GM23248 (cell line): ENCODE data around the gene MRPL28. TPM values are rescaled to one million over a fixed set of nuclear protein-coding genes. Genes with fewer than 3 reads are reported as not detected.
"Not testable (repeated sequence)": the region's sequence is repeated elsewhere in the genome, so short reads cannot be mapped to it uniquely, and the experiment has no call there.

Source experiments
- DNase-seq: peaks from one replicate; pipeline ENCODE4 v3.0.0-alpha.2; 2015
- H2AFZ ChIP-seq: fragments of 200-600 bp; sonication (generic); 2 replicates; pipeline ENCODE4 v1.6.1; 2016; ENCODE audit warnings: antibody characterized with exemption
- H3F3A ChIP-seq: fragments of 200-600 bp; sonication (generic); 2 replicates; pipeline ENCODE4 v1.6.1; 2016; ENCODE audit warnings: mild to moderate bottlenecking, antibody characterized with exemption, mixed run types; ENCODE audit not compliant: insufficient read depth
- H3K27ac ChIP-seq: fragments of 200-600 bp; sonication (generic); 2 replicates; pipeline ENCODE4 v1.5.1; 2016; ENCODE audit warnings: mild to moderate bottlenecking
- H3K27me3 ChIP-seq: fragments of 200-600 bp; sonication (generic); replicated peaks from 2 replicates; pipeline ENCODE4 v1.6.1; 2016; ENCODE audit warnings: mild to moderate bottlenecking; ENCODE audit not compliant: insufficient read depth
- H3K36me3 ChIP-seq: fragments of 200-600 bp; sonication (generic); 2 replicates; pipeline ENCODE4 v1.6.1; 2016; ENCODE audit warnings: low read depth, mild to moderate bottlenecking
- H3K4me1 ChIP-seq: fragments of 200-600 bp; sonication (generic); 2 replicates; pipeline ENCODE4 v1.6.1; 2016; ENCODE audit warnings: mild to moderate bottlenecking; ENCODE audit not compliant: insufficient read depth
- H3K4me2 ChIP-seq: fragments of 200-600 bp; sonication (generic); one replicate; pipeline ENCODE4 v1.6.1; 2016; ENCODE audit warnings: mild to moderate bottlenecking; ENCODE audit not compliant: unreplicated experiment
- H3K4me3 ChIP-seq: fragments of 200-600 bp; sonication (generic); 2 replicates; pipeline ENCODE4 v1.5.1; 2016; ENCODE audit warnings: mild to moderate bottlenecking
- H3K79me2 ChIP-seq: fragments of 200-600 bp; sonication (generic); 2 replicates; pipeline ENCODE4 v1.6.1; 2016; ENCODE audit warnings: mild to moderate bottlenecking; ENCODE audit not compliant: insufficient read depth
- H3K9ac ChIP-seq: fragments of 200-600 bp; sonication (generic); 2 replicates; pipeline ENCODE4 v1.6.1; 2016; ENCODE audit warnings: mild to moderate bottlenecking
- H3K9me2 ChIP-seq: fragments of 200-600 bp; sonication (generic); 2 replicates; pipeline ENCODE4 v1.6.1; 2016; ENCODE audit warnings: mixed run types, mild to moderate bottlenecking, moderate library complexity; ENCODE audit not compliant: insufficient read depth
- H3K9me3 ChIP-seq: fragments of 200-600 bp; sonication (generic); one replicate; pipeline ENCODE4 v1.6.1; 2017; ENCODE audit warnings: low read depth
- H4K20me1 ChIP-seq: fragments of 200-600 bp; sonication (generic); 2 replicates; pipeline ENCODE4 v1.6.0; 2016; ENCODE audit not compliant: insufficient read depth
- EZH2 ChIP-seq: fragments of 200-600 bp; sonication (generic); IDR thresholded peaks from 2 replicates; pipeline ENCODE4 v1.6.1; 2018; ENCODE audit warnings: antibody characterized with exemption, mild to moderate bottlenecking; ENCODE audit not compliant: insufficient read depth, poor library complexity, severe bottlenecking
- EZH2phosphoT487 ChIP-seq: fragments of 200-600 bp; sonication (generic); IDR thresholded peaks from 2 replicates; pipeline ENCODE4 v1.6.1; 2018; ENCODE audit warnings: antibody characterized with exemption, moderate library complexity, mild to moderate bottlenecking, low read depth; ENCODE audit not compliant: insufficient read depth
- WGBS, 2 experiments: methylation state at CpG; one replicate each; pipeline ENCODE4 v1.1.6; 2015 to 2017; ENCODE audit warnings: low lambda C conversion rate in 2 of 2, low coverage in 1 of 2; ENCODE audit errors: missing lambda C conversion rate in 2 of 2; 5-methylcytosine and 5-hydroxymethylcytosine counted together
- in situ Hi-C: fragments of 300-500 bp; cut with MboI; formaldehyde crosslinking; loops from 2 replicates; pipeline ENCODE4 v1.15.0; 2020
- polyA plus RNA-seq: library from polyadenylated mRNA; unstranded; fragments of >200 nt; fragmentation: Nextera tagmentation; extraction: Ambion mirVana; gene quantifications from 2 replicates; pipeline ENCODE4 v1.2.1, GENCODE V29; 2016
- total RNA-seq: library from RNA; depleted of rRNA; stranded (reverse); fragments of >200 nt; shearing (Covaris generic); gene quantifications from 2 replicates; pipeline ENCODE4 v1.2.3, GENCODE V29; 2014

Gene MRPL28
- total and polyA plus RNA-seq, 2 experiments from 2014 or later: 103 to 108 TPM

DNA sequence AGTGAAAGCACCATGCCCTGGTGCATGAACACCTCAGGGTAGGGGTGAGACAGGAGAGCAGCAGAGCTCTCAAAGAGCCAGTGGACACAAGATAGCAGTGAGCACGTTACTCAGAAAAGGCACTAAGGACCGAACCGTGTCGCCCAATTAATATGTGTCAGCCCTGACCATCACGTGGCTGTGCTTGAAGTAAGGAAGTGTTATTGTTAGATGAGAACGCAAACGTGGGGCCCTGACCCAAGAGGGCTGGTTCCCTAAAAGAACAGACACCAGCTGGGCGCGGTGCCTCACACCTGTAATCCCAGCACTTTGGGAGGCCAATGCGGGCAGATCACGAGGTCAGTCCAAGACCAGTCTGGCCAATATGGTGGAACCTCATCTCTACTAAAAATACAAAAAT, 34.1 kb downstream of the MRPL28 start:
- Histone ChIP-seq H3K9ac (no peak overlapping the region), H3F3A (peaks cover 3% of the 10 kb centered on the region; the same call in 1 of the 2 replicates), H2AFZ (no peak overlapping the region), H3K4me1 (peaks cover 7% of the 10 kb centered on the region), H4K20me1 (peaks cover 9% of the 10 kb centered on the region; the same call in 1 of the 2 replicates), H3K36me3 (no peaks in the 10 kb centered on the region), H3K9me2 (no peaks in the 10 kb centered on the region), H3K4me2 (no peak overlapping the region), H3K27me3 (no peaks in the 10 kb centered on the region), H3K79me2 (peaks cover 100% of the 10 kb centered on the region), H3K9me3 (no peaks in the 10 kb centered on the region), H3K27ac (no peak overlapping the region), H3K4me3 (no peak overlapping the region)
- WGBS, 2 experiments: 96 to 98% methylated on average over 11 of the region's 11 CpGs
- DNase-seq: no peak
- in situ Hi-C loops: no loop called here
- no peak for TF ChIP-seq EZH2

DNA sequence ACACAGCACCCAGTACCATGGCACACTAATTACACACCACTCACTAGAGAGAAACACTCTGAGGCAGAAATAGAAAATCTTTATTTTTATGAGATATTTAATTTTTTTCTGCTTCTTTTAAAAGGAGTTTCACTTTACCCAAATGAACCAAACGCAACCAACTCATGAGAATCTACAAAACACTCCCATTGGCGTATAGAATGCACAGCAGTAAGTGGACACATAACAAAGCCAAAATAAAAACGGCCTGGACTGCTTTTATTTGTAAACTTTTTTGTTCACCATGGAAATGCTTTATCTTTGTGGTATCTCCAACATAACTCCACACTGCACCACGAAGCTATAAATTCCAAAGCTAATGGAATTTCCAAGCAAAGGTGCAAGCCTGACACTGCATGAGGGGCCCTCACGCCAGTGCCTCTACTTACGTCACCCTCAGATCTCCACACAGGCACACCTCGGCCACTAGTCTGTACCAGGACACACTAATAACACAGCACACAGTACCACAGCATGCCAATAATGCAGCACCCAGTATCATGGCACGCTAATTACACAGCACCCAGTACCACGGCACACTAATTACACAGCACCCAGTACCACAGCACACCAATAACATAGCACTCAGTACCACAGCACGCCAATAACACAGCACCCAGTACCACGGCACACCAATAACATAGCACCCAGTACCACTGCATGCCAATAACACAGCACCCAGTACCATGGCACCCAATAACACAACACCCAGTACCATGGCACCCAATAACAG, 35.3 kb downstream of the MRPL28 start:
- H3K27me3 ChIP-seq, H3K4me3 ChIP-seq, H3K9me2 ChIP-seq, H3K27ac ChIP-seq, DNase-seq, H3K36me3 ChIP-seq, H3K9ac ChIP-seq, H3K9me3 ChIP-seq, H4K20me1 ChIP-seq, H2AFZ ChIP-seq, H3K4me2 ChIP-seq, in situ Hi-C loops: not testable (repeated sequence)
- Histone ChIP-seq H3K79me2 (peaks cover 100% of the 10 kb centered on the region), H3K4me1 (peaks cover 15% of the 10 kb centered on the region), H3F3A (peaks cover 11% of the 10 kb centered on the region; the same call in 1 of the 2 replicates)
- WGBS, 2 experiments: 89 to 91% methylated on average over 10 to 11 of the region's 11 CpGs

DNA sequence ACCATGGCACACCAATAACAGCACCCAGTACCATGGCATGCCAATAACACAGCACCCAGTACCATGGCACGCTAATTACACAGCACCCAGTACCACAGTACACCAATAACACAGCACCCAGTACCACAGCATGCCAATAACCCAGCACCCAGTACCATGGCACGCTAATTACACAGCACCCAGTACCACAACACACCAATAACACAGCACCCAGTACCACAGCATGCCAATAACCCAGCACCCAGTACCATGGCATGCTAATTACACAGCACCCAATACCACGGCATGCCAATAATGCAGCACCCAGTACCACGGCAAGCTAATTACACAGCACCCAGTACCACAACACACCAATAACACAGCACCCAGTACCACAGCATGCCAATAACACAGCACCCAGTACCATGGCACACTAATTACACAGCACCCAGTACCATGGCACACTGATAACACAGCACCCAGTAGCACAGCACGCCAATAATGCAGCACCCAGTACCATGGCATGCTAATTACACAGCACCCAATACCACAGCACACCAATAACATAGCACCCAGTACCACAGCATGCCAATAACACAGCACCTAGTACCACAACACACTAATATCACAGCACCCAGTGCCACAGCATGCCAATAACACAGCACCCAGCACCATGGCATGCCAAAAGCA, 36.0 kb downstream of the MRPL28 start:
- H2AFZ ChIP-seq, H3K27ac ChIP-seq, H3K4me2 ChIP-seq, H3K9me3 ChIP-seq, H3K9me2 ChIP-seq, in situ Hi-C loops, H3K36me3 ChIP-seq, H4K20me1 ChIP-seq, H3K9ac ChIP-seq, H3K4me3 ChIP-seq, DNase-seq, H3K27me3 ChIP-seq: not testable (repeated sequence)
- H3K79me2 ChIP-seq: peaks cover 100% of the 10 kb centered on the region
- peaks cover 15% of the 10 kb centered on the region for H3K4me1 ChIP-seq
- WGBS, 2 experiments: 97% methylated on average over 5 of the region's 5 CpGs
- H3F3A ChIP-seq: peaks cover 11% of the 10 kb centered on the region; the same call in 1 of the 2 replicates

DNA sequence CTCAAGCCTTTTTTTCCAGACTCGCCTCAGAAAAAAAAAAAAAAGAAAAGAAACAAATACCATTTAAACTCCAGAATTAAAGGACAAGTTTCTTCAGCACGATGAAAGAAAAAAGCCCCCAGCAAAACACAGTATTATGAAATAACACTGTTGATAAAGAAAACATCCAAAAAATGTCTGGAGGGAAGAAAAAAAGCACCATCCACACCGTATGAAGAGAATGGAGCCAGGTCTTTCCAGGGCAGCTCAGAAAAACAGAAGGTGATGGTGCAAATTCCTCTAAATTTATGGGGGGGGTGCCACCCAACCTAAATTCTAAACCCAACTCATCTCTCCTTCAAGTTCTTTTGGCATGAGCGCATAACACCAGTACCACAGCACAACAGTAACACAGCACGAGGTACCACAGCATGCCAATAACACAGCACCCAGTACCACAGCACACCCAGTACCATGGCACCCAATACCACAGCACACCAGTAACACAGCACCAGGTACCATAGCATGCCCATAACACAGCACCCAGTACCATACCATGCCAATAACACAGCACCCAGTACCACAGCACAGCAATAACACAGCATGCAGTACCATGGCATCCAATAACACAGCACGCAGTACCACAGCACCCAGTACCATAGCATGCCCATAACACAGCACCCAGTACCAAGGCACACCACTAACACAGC, 36.8 kb downstream of the MRPL28 start:
- Histone ChIP-seq H2AFZ (no peak overlapping the region), H3K4me3 (no peak overlapping the region), H3K79me2 (peaks cover 100% of the 10 kb centered on the region), H3K9me3 (no peaks in the 10 kb centered on the region), H4K20me1 (peaks cover 9% of the 10 kb centered on the region; the same call in 1 of the 2 replicates), H3K36me3 (no peaks in the 10 kb centered on the region), H3K4me2 (no peak overlapping the region), H3F3A (peaks cover 11% of the 10 kb centered on the region; the same call in 1 of the 2 replicates), H3K27ac (no peak overlapping the region), H3K4me1 (peaks cover 15% of the 10 kb centered on the region), H3K9me2 (no peaks in the 10 kb centered on the region), H3K9ac (no peak overlapping the region), H3K27me3 (no peaks in the 10 kb centered on the region)
- TF ChIP-seq EZH2phosphoT487: no peak
- no peak for TF ChIP-seq EZH2
- WGBS, 2 experiments: 79 to 84% methylated on average over 6 of the region's 6 CpGs
- in situ Hi-C loops: no loop called here
- DNase-seq: no peak

DNA sequence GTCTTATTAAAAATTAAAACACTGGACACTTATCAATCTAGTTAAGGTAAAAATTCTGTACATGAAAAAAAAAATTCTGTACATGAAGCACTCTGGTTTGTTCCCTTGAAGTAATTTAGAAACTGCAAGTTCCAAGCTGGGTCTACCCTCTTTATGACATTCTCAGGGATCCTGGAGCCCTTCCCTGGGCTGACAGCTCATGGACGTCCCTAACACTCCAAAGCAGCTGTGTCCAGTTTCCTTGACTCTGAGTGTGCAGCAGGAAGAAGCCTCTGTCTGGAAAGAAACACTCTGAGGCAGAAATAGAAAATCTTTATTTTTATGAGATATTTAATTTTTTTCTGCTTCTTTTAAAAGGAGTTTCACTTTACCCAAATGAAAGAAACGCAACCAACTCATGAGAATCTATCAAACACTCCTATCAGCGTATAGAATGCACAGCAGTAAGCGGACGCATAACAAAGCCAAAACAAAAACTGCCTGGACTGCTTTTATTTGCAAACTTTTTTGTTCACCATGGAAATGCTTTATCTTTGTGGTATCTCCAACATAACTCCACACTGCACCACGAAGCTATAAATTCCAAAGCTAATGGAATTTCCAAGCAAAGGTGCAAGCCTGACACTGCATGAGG, 39.0 kb downstream of the MRPL28 start:
- H4K20me1 ChIP-seq, H3K36me3 ChIP-seq, in situ Hi-C loops, H3K4me2 ChIP-seq, H3K9me3 ChIP-seq, H3K4me3 ChIP-seq, H2AFZ ChIP-seq, H3K27me3 ChIP-seq, H3K9me2 ChIP-seq: not testable (repeated sequence)
- Histone ChIP-seq H3K79me2 (peaks cover 99% of the 10 kb centered on the region), H3K9ac (peak overlapping the region; percentile 42), H3K4me1 (peaks cover 24% of the 10 kb centered on the region), H3F3A (peaks cover 11% of the 10 kb centered on the region; the same call in 1 of the 2 replicates), H3K27ac (peak overlapping the region; percentile 39)
- peak; percentile 57 for DNase-seq
- WGBS, 2 experiments: 36 to 38% methylated on average over 6 of the region's 6 CpGs
